Heart left ventricle (tissue), 16 donors: ENCODE data around the gene PDIA3. TPM values are rescaled to one million over a fixed set of nuclear protein-coding genes. Genes with fewer than 3 reads are reported as not detected.

Experiments
- ATAC-seq, 4 donors: fragments of 200-7000 bp; cut with Tn5 transposase; one replicate each; pipeline ENCODE4 v1.9.1; 2020 to 2022; ENCODE audit warnings: moderate library complexity in 4 of 4, mild to moderate bottlenecking in 3 of 4, moderate number of reproducible peaks in 1 of 4
- DNase-seq, 5 donors: peaks; one replicate each; pipeline ENCODE4 v3.0.0-alpha.2; 2020
- H3K27ac ChIP-seq, 12 donors: fragments of 200-600 bp; sonication (generic) in 4 of 12; one replicate each; pipeline versions ENCODE4 v1.5.0 to v1.8.0; 2016 to 2022; ENCODE audit warnings: mild to moderate bottlenecking in 2 of 12
- H3K27me3 ChIP-seq, 9 donors: fragments of 200-600 bp; sonication (generic) in 2 of 9; one replicate each; pipeline versions ENCODE4 v1.5.1 to v1.8.0; 2016 to 2022; ENCODE audit warnings: mild to moderate bottlenecking in 3 of 9
- H3K36me3 ChIP-seq, 9 donors: fragments of 200-600 bp; sonication (generic) in 2 of 9; one replicate each; pipeline versions ENCODE4 v1.5.0 to v1.8.0; 2018 to 2022; ENCODE audit warnings: mild to moderate bottlenecking in 2 of 9
- H3K4me1 ChIP-seq, 12 donors: fragments of 200-600 bp; sonication (generic) in 4 of 12; one replicate each; pipeline versions ENCODE4 v1.5.0 to v1.8.0; 2016 to 2022; ENCODE audit warnings: mild to moderate bottlenecking in 3 of 12
- H3K4me3 ChIP-seq, 12 donors: fragments of 200-600 bp; sonication (generic) in 4 of 12; one replicate each; pipeline versions ENCODE4 v1.5.0 to v1.8.0; 2017 to 2022; ENCODE audit warnings: mild to moderate bottlenecking in 9 of 12, moderate library complexity in 4 of 12
- H3K9me3 ChIP-seq, 12 donors: fragments of 200-600 bp; sonication (generic) in 4 of 12; one replicate each; pipeline versions ENCODE4 v1.5.0 to v1.8.0; 2016 to 2022; ENCODE audit warnings: mild to moderate bottlenecking in 1 of 12
- CTCF ChIP-seq, 12 donors: fragments of 200-600 bp; sonication (generic) in 4 of 12; IDR thresholded peaks; one replicate each; pipeline versions ENCODE4 v1.5.0 to v1.8.0; 2018 to 2022; ENCODE audit warnings: antibody characterized with exemption in 12 of 12, mild to moderate bottlenecking in 5 of 12
- POLR2A ChIP-seq, 2 donors: fragments of 450-650 bp; IDR thresholded peaks; one replicate each; pipeline ENCODE4 v1.6.1; 2017; ENCODE audit warnings: antibody characterized with exemption in 2 of 2, mild to moderate bottlenecking in 2 of 2, moderate library complexity in 2 of 2
- WGBS, 4 donors: extraction: QIAGEN DNeasy Blood & Tissue Kit in 2 of 4; methylation state at CpG; one replicate each; pipeline versions ENCODE4 v1.1.5 to v1.1.7; 2013 to 2018; 5-methylcytosine and 5-hydroxymethylcytosine counted together
- intact Hi-C, 10 donors: fragments of 100-400 bp; cut with DNase I; formaldehyde crosslinking; loops; one replicate each; pipeline versions ENCODE4 v1.11.1 to v1.14.2; 2022
- polyA plus RNA-seq, 2 donors: library from polyadenylated mRNA; stranded (reverse); fragments of 200-250 nt; gene quantifications; one replicate each; pipeline ENCODE4 v1.2.3, GENCODE V29; 2013
- total RNA-seq, 9 donors: library from RNA; depleted of rRNA in 2 of 9; stranded (reverse); fragments of >200 nt in 2 of 9; fragmentation: NEBNext Ultra II Directional in 3 of 9; extraction: Animal tissue kit (Norgen Biotek cat#: 25700) in 3 of 9; gene quantifications; one replicate each; pipeline versions ENCODE4 v1.1.0 to v1.2.4, GENCODE V29; 2016 to 2023
- donor health status: ischemic (EF 13 %, LVEDD 7.1; RV severe dilation, severe dysfunction).
- donor health status: healthy with polysubstance abuse.
- donor health status: DM: no; HTN: yes; CAD: no.
- donor health status: DM: no; HTN: no; CAD: no.
- donor health status: ischemic (EF 25% LVEDD 6.9; RV normal size, moderate dysfunction).
- donor health status: ischemic (EF 25% LVEDD 5.7; RV mildly dilated, moderate dysfunction).
- donor health status: healthy.
- donor health status: DM: yes; HTN: yes; CAD: no.
- donor health status: ischemic (EF 35%, LVEDD 5.7; RV mildly dilated, moderate dysfunction).
- donor health status: nonischemic (EF 11% LVEDD 7.7; RV severe dilation, severe dysfunction).
- donor health status: DM: yes; HTN: yes; CAD: no.
- donor health status: PGD.
- donor health status: ischemic (EF 29% LVEDD 5.4; RV normal size, mild dysfunction).
- donor health status: nonischemic (EF 23%, LVEDD 6.1; RV moderate dilation, normal function).

Gene PDIA3
- total and polyA plus RNA-seq, 11 donors, result 57.2 to 278 (median 172) TPM

- peak overlapping the region in 2 of 12 donors; percentile 4 to 66 for H3K27ac ChIP-seq
- peaks cover 4 to 67% (median 46%) of the 10 kb centered on the region in 12 donors for H3K4me1 ChIP-seq
- TF ChIP-seq POLR2A (IDR thresholded peaks at IDR 0.05) (no peak), CTCF (IDR thresholded peaks at IDR 0.05) (no peak)
- H3K27me3 ChIP-seq, result no peaks in the 10 kb centered on the region
- intact Hi-C loops, result no loop called here
- peaks cover 0 to 41% (median 30%) of the 10 kb centered on the region in 9 donors for H3K36me3 ChIP-seq
- ATAC-seq (no peak), DNase-seq (no peak)
- 62 to 71% (median 63%) methylated on average over 12 of the region's 12 CpGs for WGBS, 4 donors
- peak overlapping the region in 8 of 12 donors; percentile 1 to 46 (median 20) for H3K4me3 ChIP-seq
- H3K9me3 ChIP-seq, result no peaks in the 10 kb centered on the region
Observed at GRCh38 chr15:43749690-43750345, 3.6 kb downstream of the PDIA3 start.

GRCh38 chr15:43751885-43752284 lies 5.6 kb downstream of the PDIA3 start:
- Histone ChIP-seq H3K4me3 (no peak overlapping the region), H3K36me3 (peaks cover 0 to 62% (median 50%) of the 10 kb centered on the region in 9 donors), H3K4me1 (peaks cover 4 to 63% (median 45%) of the 10 kb centered on the region in 12 donors), H3K27me3 (no peaks in the 10 kb centered on the region), H3K27ac (no peak overlapping the region), H3K9me3 (no peaks in the 10 kb centered on the region)
- DNase-seq (no peak), ATAC-seq (no peak)
- WGBS, 4 donors, result 64 to 70% (median 65%) methylated on average over 6 of the region's 6 CpGs
- intact Hi-C loops, result no loop called here
- TF ChIP-seq CTCF (IDR thresholded peaks at IDR 0.05) (no peak), POLR2A (IDR thresholded peaks at IDR 0.05) (no peak)

GRCh38 chr15:43762824-43763223 lies 16.6 kb downstream of the PDIA3 start:
- no peaks in the 10 kb centered on the region for H3K9me3 ChIP-seq
- ATAC-seq (no peak), DNase-seq (no peak)
- no peak overlapping the region for H3K4me3 ChIP-seq
- H3K36me3 ChIP-seq, result peaks cover 0 to 100% (median 98%) of the 10 kb centered on the region in 9 donors
- H3K4me1 ChIP-seq, result peaks cover 0 to 8% (median 0%) of the 10 kb centered on the region in 12 donors
- H3K27ac ChIP-seq, result no peak overlapping the region
- TF ChIP-seq CTCF (IDR thresholded peaks at IDR 0.05), result no peak
- TF ChIP-seq POLR2A (IDR thresholded peaks at IDR 0.05), result no peak
- H3K27me3 ChIP-seq, result no peaks in the 10 kb centered on the region
- WGBS, 4 donors, result 79 to 82% (median 81%) methylated on average over 6 of the region's 6 CpGs
- intact Hi-C loops, result loop anchor here in 1 of 10 donors (10.0 kb wide), 1 partner anchor 62 kb away; the partner anchor contains the start of genes MFAP1 and WDR76

GRCh38 chr15:43763819-43764446 lies 17.7 kb downstream of the PDIA3 start:
- DNase-seq (no peak), ATAC-seq (no peak)
- no peaks in the 10 kb centered on the region for H3K27me3 ChIP-seq
- H3K27ac ChIP-seq, result peak overlapping the region in 3 of 12 donors; percentile 4 to 35 (median 8)
- H3K4me3 ChIP-seq, result no peak overlapping the region
- peaks cover 0 to 8% (median 0%) of the 10 kb centered on the region in 12 donors for H3K4me1 ChIP-seq
- 60 to 62% (median 61%) methylated on average over 2 of the region's 2 CpGs for WGBS, 4 donors
- no peaks in the 10 kb centered on the region for H3K9me3 ChIP-seq
- H3K36me3 ChIP-seq, result peaks cover 0 to 100% (median 98%) of the 10 kb centered on the region in 9 donors
- TF ChIP-seq POLR2A (IDR thresholded peaks at IDR 0.05) (no peak), CTCF (IDR thresholded peaks at IDR 0.05) (no peak)
- intact Hi-C loops, result loop anchor here in 1 of 10 donors (10.0 kb wide), 1 partner anchor 61 kb away; the partner anchor contains the start of genes MFAP1 and WDR76
